ENCODE results near the gene ZNF764. TPM values are rescaled to one million over a fixed set of nuclear protein-coding genes. Genes with fewer than 3 reads are reported as not detected.

Gene ZNF764
- total RNA-seq, 1 experiment from 2014 or later = 15.2 TPM

- no peaks in the 10 kb centered on the region for H3K9me3 ChIP-seq (ENCODE audit: low read depth, low read length, poor library complexity, severe bottlenecking)
- no peak overlapping the region for H3K27ac ChIP-seq (ENCODE audit: low read depth, low read length, poor library complexity, severe bottlenecking)
- no peak for TF ChIP-seq CTCF (conservative IDR thresholded peaks at IDR 0.05; ENCODE audit: low read depth, low read length)
- TF ChIP-seq EZH2 (IDR thresholded peaks at IDR 0.05; ENCODE audit: borderline replicate concordance, low read depth, low read length, poor library complexity, severe bottlenecking) = no peak
- H3K36me3 ChIP-seq (ENCODE audit: insufficient read depth, low read length, poor library complexity, severe bottlenecking) = peaks cover 33% of the 10 kb centered on the region
- H3K4me3 ChIP-seq (ENCODE audit: low read depth, low read length, poor library complexity, severe bottlenecking) = no peak overlapping the region
- POLR2A ChIA-PET (ENCODE audit: low non-redundant PET) = no interaction called here
- DNase-seq (ENCODE audit: low spot score) = no peak
- intact Hi-C loops (cut with micrococcal nuclease; ENCODE audit: unreplicated experiment) = no loop called here
- no peaks in the 10 kb centered on the region for H3K4me1 ChIP-seq (ENCODE audit: insufficient read depth, low read length, poor library complexity, severe bottlenecking)
- H3K27me3 ChIP-seq (replicated peaks; ENCODE audit: insufficient read depth, low read depth, low read length, poor library complexity) = no peaks in the 10 kb centered on the region
- CTCF ChIA-PET = no interaction called here
- no TSS peak for BruUV-seq (replicated peaks)
Observed at GRCh38 chr16:30555315-30556124, 2.7 kb downstream of the ZNF764 start.

GRCh38 chr16:30554557-30555314 is 3.4 kb downstream of the ZNF764 start:
- BruUV-seq (replicated peaks) = no TSS peak
- no peak overlapping the region for H3K27ac ChIP-seq (ENCODE audit: low read depth, low read length, poor library complexity, severe bottlenecking)
- intact Hi-C loops (cut with micrococcal nuclease; ENCODE audit: unreplicated experiment) = no loop called here
- TF ChIP-seq CTCF (conservative IDR thresholded peaks at IDR 0.05; ENCODE audit: low read depth, low read length) (no peak), EZH2 (IDR thresholded peaks at IDR 0.05; ENCODE audit: borderline replicate concordance, low read depth, low read length, poor library complexity, severe bottlenecking) (no peak)
- no peaks in the 10 kb centered on the region for H3K9me3 ChIP-seq (ENCODE audit: low read depth, low read length, poor library complexity, severe bottlenecking)
- H3K4me3 ChIP-seq (ENCODE audit: low read depth, low read length, poor library complexity, severe bottlenecking) = no peak overlapping the region
- H3K27me3 ChIP-seq (replicated peaks; ENCODE audit: insufficient read depth, low read depth, low read length, poor library complexity) = no peaks in the 10 kb centered on the region
- no peak for DNase-seq (ENCODE audit: low spot score)
- H3K36me3 ChIP-seq (ENCODE audit: insufficient read depth, low read length, poor library complexity, severe bottlenecking) = peaks cover 33% of the 10 kb centered on the region
- ChIA-PET CTCF (no interaction called here), POLR2A (ENCODE audit: low non-redundant PET) (no interaction called here)
- no peaks in the 10 kb centered on the region for H3K4me1 ChIP-seq (ENCODE audit: insufficient read depth, low read length, poor library complexity, severe bottlenecking)

- POLR2A ChIA-PET (ENCODE audit: low non-redundant PET) = no interaction called here
- Histone ChIP-seq H3K9me3 (ENCODE audit: low read depth, low read length, poor library complexity, severe bottlenecking) (no peaks in the 10 kb centered on the region), H3K4me1 (ENCODE audit: insufficient read depth, low read length, poor library complexity, severe bottlenecking) (no peaks in the 10 kb centered on the region), H3K27ac (ENCODE audit: low read depth, low read length, poor library complexity, severe bottlenecking) (peak overlapping the region; percentile 22), H3K36me3 (ENCODE audit: insufficient read depth, low read length, poor library complexity, severe bottlenecking) (peaks cover 33% of the 10 kb centered on the region), H3K27me3 (replicated peaks; ENCODE audit: insufficient read depth, low read depth, low read length, poor library complexity) (no peaks in the 10 kb centered on the region), H3K4me3 (ENCODE audit: low read depth, low read length, poor library complexity, severe bottlenecking) (no peak overlapping the region)
- TF ChIP-seq CTCF (conservative IDR thresholded peaks at IDR 0.05; ENCODE audit: low read depth, low read length) = no peak
- TF ChIP-seq EZH2 (IDR thresholded peaks at IDR 0.05; ENCODE audit: borderline replicate concordance, low read depth, low read length, poor library complexity, severe bottlenecking) = no peak
- DNase-seq (ENCODE audit: low spot score) = no peak
- no TSS peak for BruUV-seq (replicated peaks)
- CTCF ChIA-PET = no interaction called here
- intact Hi-C loops (cut with micrococcal nuclease; ENCODE audit: unreplicated experiment) = no loop called here
Observed at GRCh38 chr16:30553393-30553899, 4.7 kb downstream of the ZNF764 start.
